OCI-LY7 (cell line): ENCODE results near the gene TRIM77. TPM values are rescaled to one million over a fixed set of nuclear protein-coding genes. Genes with fewer than 3 reads are reported as not detected.
"Not testable (repeated sequence)": the region's sequence is repeated elsewhere in the genome, so short reads cannot be mapped to it uniquely, and the experiment has no call there.

Experiments used
- Bru-seq: library from RNA; stranded (reverse); fragments of 400-500 nt; gene quantifications from one replicate; lab custom pipeline; 2021; lab: Mats Ljungman, UMichigan
- BruChase-seq, 2 experiments: library from RNA; stranded (reverse); fragments of 400-500 nt; gene quantifications; one replicate each; lab custom pipeline; 2021; lab: Mats Ljungman, UMichigan
- BruUV-seq: library from RNA; stranded (reverse); fragments of 400-500 nt; replicated peaks from 2 replicates; lab custom pipeline; 2021; lab: Mats Ljungman, UMichigan
- CTCF ChIA-PET: fragments of 300-600 bp; sonication (Branson Sonifier 250); formaldehyde crosslinking; loops from one replicate; lab custom pipeline; 2022; ENCODE audit warnings: antibody characterized with exemption; ENCODE audit not compliant: unreplicated experiment; lab: Charles Lee
- POLR2A ChIA-PET: fragments of 300-600 bp; sonication (Branson Sonifier 250); formaldehyde crosslinking; loops from one replicate; lab custom pipeline; 2022; ENCODE audit warnings: antibody characterized with exemption; lab: Charles Lee
- DNase-seq: peaks from one replicate; pipeline ENCODE4 v3.0.0-alpha.2; 2015; ENCODE audit warnings: low spot score
- H2AFZ ChIP-seq: fragments of 200-600 bp; sonication (generic), shearing (Covaris generic); 2 replicates; pipeline ENCODE4 v1.6.1; 2014; ENCODE audit warnings: mild to moderate bottlenecking, antibody characterized with exemption, low read length, moderate library complexity
- H3K27ac ChIP-seq: fragments of 200-600 bp; sonication (generic); 2 replicates; pipeline ENCODE4 v1.5.1; 2014; ENCODE audit warnings: mixed run types, low read depth, mild to moderate bottlenecking, moderate library complexity, low read length, inconsistent platforms; ENCODE audit not compliant: poor library complexity, severe bottlenecking
- H3K36me3 ChIP-seq: fragments of 200-600 bp; sonication (generic); 2 replicates; pipeline ENCODE4 v1.6.1; 2014; ENCODE audit warnings: mild to moderate bottlenecking, antibody characterized with exemption, low read length, moderate library complexity, mixed read lengths; ENCODE audit not compliant: insufficient read depth
- H3K4me1 ChIP-seq: fragments of 200-600 bp; sonication (generic); 2 replicates; pipeline ENCODE4 v1.5.1; 2014; ENCODE audit warnings: mild to moderate bottlenecking, low read length; ENCODE audit not compliant: insufficient read depth, poor library complexity, severe bottlenecking
- H3K4me2 ChIP-seq: fragments of 200-600 bp; sonication (generic); 2 replicates; pipeline ENCODE4 v1.6.1; 2014; ENCODE audit warnings: mild to moderate bottlenecking, low read length
- H3K4me3 ChIP-seq: fragments of 200-600 bp; sonication (generic); 2 replicates; pipeline ENCODE4 v1.5.1; 2014; ENCODE audit warnings: mild to moderate bottlenecking, low read depth, low read length; ENCODE audit not compliant: poor library complexity, severe bottlenecking
- H3K79me2 ChIP-seq: fragments of 200-600 bp; sonication (generic); 2 replicates; pipeline ENCODE4 v1.6.1; 2016; ENCODE audit warnings: low read depth, mild to moderate bottlenecking, low read length, moderate library complexity, mixed read lengths; ENCODE audit not compliant: insufficient read depth
- H3K9me2 ChIP-seq: fragments of 200-600 bp; sonication (generic); 2 replicates; pipeline ENCODE4 v1.6.1; 2016; ENCODE audit warnings: mild to moderate bottlenecking, low read length, mixed read lengths; ENCODE audit not compliant: insufficient read depth
- H3K9me3 ChIP-seq: fragments of 200-600 bp; sonication (generic); 2 replicates; pipeline ENCODE4 v1.6.1; 2014; ENCODE audit warnings: mild to moderate bottlenecking, mixed run types, low read length, mixed read lengths
- H4K20me1 ChIP-seq: fragments of 200-600 bp; sonication (generic); 2 replicates; pipeline ENCODE4 v1.6.1; 2014; ENCODE audit warnings: mild to moderate bottlenecking, antibody characterized with exemption, low read length, moderate library complexity, mixed read lengths; ENCODE audit not compliant: insufficient read depth
- EZH2phosphoT487 ChIP-seq: fragments of 200-600 bp; sonication (generic); IDR thresholded peaks from 2 replicates; pipeline ENCODE4 v1.6.1; 2018; ENCODE audit warnings: low read depth, borderline replicate concordance, mild to moderate bottlenecking, mixed run types, antibody characterized with exemption, low read length, moderate library complexity, mixed read lengths
- intact Hi-C: fragments of 100-400 bp; cut with micrococcal nuclease; formaldehyde crosslinking; loops from one replicate; pipeline ENCODE4 v1.10.0; 2022; ENCODE audit not compliant: unreplicated experiment
- long read RNA-seq: library from polyadenylated mRNA; stranded (forward); transcript quantifications from one replicate; pipeline ENCODE4 v2.0.0, GENCODE V29; 2022
- total RNA-seq, 2 experiments: library from RNA; depleted of rRNA in 1 of 2; stranded (reverse); fragments of >200 nt in 1 of 2; shearing (Covaris generic) in 1 of 2; gene quantifications; 2 replicates each; pipeline ENCODE4 v1.2.3, GENCODE V29; 2014 to 2022
- TF ChIP-seq, protein P1 (sequence below): fragments of 200-600 bp; sonication (generic); conservative IDR thresholded peaks from 2 replicates; pipeline ENCODE4 v1.5.1; 2014; ENCODE audit warnings: mild to moderate bottlenecking, antibody characterized with exemption, low read length, moderate library complexity, mixed read lengths

Gene TRIM77
- not detected in 2 replicates for total RNA-seq (2014; rRNA removed; shearing (Covaris generic))
- total RNA-seq (2022), result not detected in 2 replicates
- not detected for Bru-seq, nascent RNA
- BruChase-seq, experiment 1, labeled RNA remaining after a 6-hour chase, result not detected
- not detected for BruChase-seq, experiment 2, labeled RNA remaining after a 2-hour chase
- long read RNA-seq, result 0 reads

DNA sequence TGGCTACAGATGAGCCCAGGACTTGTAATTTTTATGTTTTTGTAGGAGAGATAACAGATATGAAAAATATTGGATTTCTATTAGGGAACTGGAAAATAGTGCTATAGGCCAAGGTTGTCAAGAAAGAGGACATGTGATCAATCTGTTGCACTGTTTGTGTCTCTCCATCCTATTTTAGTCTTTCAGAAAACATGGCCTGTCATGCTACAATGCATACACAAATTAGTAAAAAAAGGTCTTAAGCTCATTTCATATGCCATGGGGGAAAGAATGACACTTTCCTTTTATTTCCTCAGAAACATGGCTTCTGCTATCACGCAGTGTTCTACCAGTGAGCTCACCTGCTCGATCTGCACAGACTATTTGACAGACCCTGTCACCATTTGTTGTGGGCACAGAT is at the start of gene TRIM77:
TRIM77 (plus strand) TSS at position 301 of the 400 bp plus-strand sequence; CDS start at position 301, 0 bp downstream.
- intact Hi-C loops, H3K4me1 ChIP-seq, H3K4me3 ChIP-seq, H3K9me3 ChIP-seq, H3K27ac ChIP-seq, H3K4me2 ChIP-seq, H3K36me3 ChIP-seq, H3K79me2 ChIP-seq, DNase-seq, H4K20me1 ChIP-seq, CTCF ChIA-PET, H3K9me2 ChIP-seq, H2AFZ ChIP-seq, BruUV-seq: not testable (repeated sequence)
- POLR2A ChIA-PET, result interaction anchor here (0.6 kb wide), 1 partner anchor 632 kb away, joined by 9 read pairs; no protein-coding TSS in a partner anchor

GRCh38 chr11:89667001-89667400 is 43.1 kb upstream of the TRIM77 start:
- intact Hi-C loops, result no loop called here
- no peaks in the 10 kb centered on the region for H3K79me2 ChIP-seq
- no TSS peak for BruUV-seq
- H3K9me2 ChIP-seq, result no peaks in the 10 kb centered on the region
- H4K20me1 ChIP-seq, result no peaks in the 10 kb centered on the region
- ChIA-PET CTCF (no interaction called here), POLR2A (no interaction called here)
- H3K36me3 ChIP-seq, result no peaks in the 10 kb centered on the region
- H3K27ac ChIP-seq, result no peak overlapping the region
- DNase-seq, result no peak
- H3K4me3 ChIP-seq, result no peak overlapping the region
- no peak overlapping the region for H3K4me2 ChIP-seq
- no peak for TF ChIP-seq EZH2phosphoT487
- TF ChIP-seq, protein P1, sequence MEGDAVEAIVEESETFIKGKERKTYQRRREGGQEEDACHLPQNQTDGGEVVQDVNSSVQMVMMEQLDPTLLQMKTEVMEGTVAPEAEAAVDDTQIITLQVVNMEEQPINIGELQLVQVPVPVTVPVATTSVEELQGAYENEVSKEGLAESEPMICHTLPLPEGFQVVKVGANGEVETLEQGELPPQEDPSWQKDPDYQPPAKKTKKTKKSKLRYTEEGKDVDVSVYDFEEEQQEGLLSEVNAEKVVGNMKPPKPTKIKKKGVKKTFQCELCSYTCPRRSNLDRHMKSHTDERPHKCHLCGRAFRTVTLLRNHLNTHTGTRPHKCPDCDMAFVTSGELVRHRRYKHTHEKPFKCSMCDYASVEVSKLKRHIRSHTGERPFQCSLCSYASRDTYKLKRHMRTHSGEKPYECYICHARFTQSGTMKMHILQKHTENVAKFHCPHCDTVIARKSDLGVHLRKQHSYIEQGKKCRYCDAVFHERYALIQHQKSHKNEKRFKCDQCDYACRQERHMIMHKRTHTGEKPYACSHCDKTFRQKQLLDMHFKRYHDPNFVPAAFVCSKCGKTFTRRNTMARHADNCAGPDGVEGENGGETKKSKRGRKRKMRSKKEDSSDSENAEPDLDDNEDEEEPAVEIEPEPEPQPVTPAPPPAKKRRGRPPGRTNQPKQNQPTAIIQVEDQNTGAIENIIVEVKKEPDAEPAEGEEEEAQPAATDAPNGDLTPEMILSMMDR, result no peak
- H3K4me1 ChIP-seq, result no peaks in the 10 kb centered on the region
- no peaks in the 10 kb centered on the region for H3K9me3 ChIP-seq
- no peak overlapping the region for H2AFZ ChIP-seq

DNA sequence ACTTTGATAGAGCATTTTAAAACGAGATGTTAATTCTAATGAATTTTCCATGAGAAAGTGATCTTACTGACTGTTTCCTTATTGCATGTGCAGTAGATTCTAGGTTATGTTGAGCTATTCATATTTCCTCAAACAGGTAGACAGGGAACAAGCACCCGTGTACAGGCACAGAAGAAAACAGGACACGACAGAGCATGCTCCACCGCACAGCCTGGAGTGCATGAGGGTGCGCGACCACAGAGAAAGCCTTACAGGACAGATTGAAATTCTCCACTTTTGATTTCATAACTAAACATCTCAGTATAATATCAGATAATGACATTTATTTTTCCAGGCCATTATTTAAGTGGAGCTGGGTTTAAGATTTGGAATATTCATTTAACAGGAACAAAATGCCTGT is 41.9 kb upstream of the TRIM77 start:
- H3K4me1 ChIP-seq, H4K20me1 ChIP-seq, H3K9me2 ChIP-seq, BruUV-seq, H2AFZ ChIP-seq, H3K36me3 ChIP-seq, POLR2A ChIA-PET, DNase-seq, H3K9me3 ChIP-seq, H3K27ac ChIP-seq, CTCF ChIA-PET, intact Hi-C loops, H3K4me2 ChIP-seq, H3K79me2 ChIP-seq, H3K4me3 ChIP-seq: not testable (repeated sequence)

DNA sequence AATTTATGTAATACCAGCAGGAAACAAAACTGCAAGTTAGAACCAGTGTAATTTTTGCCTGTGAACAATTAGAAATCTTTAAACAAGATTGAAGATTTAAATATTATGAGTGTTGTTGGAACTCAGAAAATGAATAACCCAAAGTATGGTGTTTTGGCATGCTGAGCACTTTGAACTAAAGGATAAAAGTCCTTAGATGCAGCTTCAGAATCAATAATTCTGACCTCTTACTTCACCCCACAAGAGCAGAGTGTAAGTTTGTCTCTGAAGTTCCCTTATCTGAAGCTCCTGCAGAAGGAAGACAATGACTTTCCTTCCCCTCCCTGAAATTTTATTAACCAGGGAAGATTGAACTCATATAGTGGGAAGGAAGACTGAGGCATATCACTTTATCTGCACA is 40.5 kb upstream of the TRIM77 start:
- BruUV-seq, H3K9me2 ChIP-seq, H3K4me3 ChIP-seq, H3K79me2 ChIP-seq, POLR2A ChIA-PET, H3K36me3 ChIP-seq, H3K9me3 ChIP-seq, H3K4me2 ChIP-seq, H2AFZ ChIP-seq, CTCF ChIA-PET, intact Hi-C loops, DNase-seq, H3K4me1 ChIP-seq, H3K27ac ChIP-seq, H4K20me1 ChIP-seq: not testable (repeated sequence)

DNA sequence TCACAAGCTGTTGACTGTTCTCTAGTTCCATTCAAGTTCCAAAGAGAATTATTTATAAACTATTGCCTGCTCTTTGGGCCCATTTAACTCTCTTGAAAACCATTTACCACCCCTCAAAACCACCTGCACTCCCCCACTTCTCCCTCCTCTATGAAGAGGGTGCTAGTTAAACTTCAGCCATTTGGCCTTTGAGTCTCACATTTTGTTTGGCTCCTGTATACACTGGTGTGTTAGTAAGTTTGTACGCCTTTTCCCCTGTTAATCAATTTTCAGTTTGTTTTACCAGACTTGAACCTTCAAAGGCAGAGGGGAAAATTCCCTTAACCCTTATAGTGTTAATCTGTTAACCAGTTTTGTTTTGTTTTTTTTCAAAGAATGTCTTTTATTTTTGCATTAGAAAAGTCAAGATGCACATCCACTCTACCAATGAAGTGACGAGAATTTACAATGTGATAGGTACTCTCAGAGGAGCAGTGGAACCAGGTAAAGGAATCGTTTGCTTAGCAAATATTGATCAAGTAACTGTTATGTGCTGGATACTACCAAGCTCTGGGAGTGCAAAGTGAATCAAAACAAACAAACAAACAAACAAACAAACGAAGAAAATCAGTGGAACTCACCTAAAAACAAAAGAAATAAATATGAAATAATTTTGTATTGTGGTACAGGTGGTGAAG is 40.0 kb upstream of the TRIM77 start:
- BruUV-seq, H3K4me1 ChIP-seq, DNase-seq, H4K20me1 ChIP-seq, H2AFZ ChIP-seq, H3K27ac ChIP-seq, H3K9me3 ChIP-seq, H3K36me3 ChIP-seq, H3K79me2 ChIP-seq, H3K4me2 ChIP-seq, CTCF ChIA-PET, POLR2A ChIA-PET, H3K4me3 ChIP-seq, H3K9me2 ChIP-seq, intact Hi-C loops: not testable (repeated sequence)
